Lung (tissue), 12 donors: Measurements from ENCODE around the gene CTBS. TPM values are rescaled to one million over a fixed set of nuclear protein-coding genes. Genes with fewer than 3 reads are reported as not detected.
A peak's percentile ranks its signal among the peaks of the same experiment; 100 is the strongest.

Experiments used
- ATAC-seq: fragments of 200-7000 bp; cut with Tn5 transposase; one replicate; pipeline ENCODE4 v1.9.1; 2020; ENCODE audit warnings: moderate number of reproducible peaks; ENCODE audit not compliant: insufficient read depth, low FRiP score
- DNase-seq, 3 donors: peaks; one replicate each; pipeline ENCODE4 v3.0.0-alpha.2; 2013 to 2017
- H3K27ac ChIP-seq, 2 donors: one replicate each; pipeline ENCODE4 v1.5.1; 2013; ENCODE audit warnings: mild to moderate bottlenecking in 2 of 2, moderate library complexity in 2 of 2, control low read depth in 1 of 2, inconsistent platforms in 1 of 2, low read depth in 1 of 2, low read length in 1 of 2
- H3K27me3 ChIP-seq, 3 donors: one replicate each; pipeline ENCODE4 v1.5.1; 2013; ENCODE audit warnings: low read length in 2 of 3; ENCODE audit not compliant: control insufficient read depth in 3 of 3, insufficient read depth in 3 of 3
- H3K36me3 ChIP-seq, 4 donors: one replicate each; pipeline ENCODE4 v1.5.1; 2013; ENCODE audit warnings: low read length in 4 of 4, mild to moderate bottlenecking in 1 of 4, moderate library complexity in 1 of 4; ENCODE audit not compliant: control insufficient read depth in 4 of 4, insufficient read depth in 4 of 4
- H3K4me1 ChIP-seq, 5 donors: one replicate each; pipeline ENCODE4 v1.5.1; 2013; ENCODE audit warnings: low read length in 5 of 5, mild to moderate bottlenecking in 2 of 5, moderate library complexity in 1 of 5; ENCODE audit not compliant: control insufficient read depth in 5 of 5, insufficient read depth in 5 of 5
- H3K4me3 ChIP-seq: one replicate; pipeline ENCODE4 v1.5.1; 2013; ENCODE audit warnings: mild to moderate bottlenecking, control low read depth, moderate library complexity
- H3K9ac ChIP-seq, 2 donors: one replicate each; pipeline ENCODE4 v1.5.1; 2013; ENCODE audit warnings: low read length in 2 of 2, control low read depth in 1 of 2; ENCODE audit not compliant: insufficient read depth in 1 of 2
- H3K9me3 ChIP-seq, 4 donors: one replicate each; pipeline ENCODE4 v1.5.1; 2013; ENCODE audit warnings: low read length in 3 of 4, mild to moderate bottlenecking in 1 of 4, moderate library complexity in 1 of 4; ENCODE audit not compliant: control insufficient read depth in 4 of 4, insufficient read depth in 3 of 4
- CTCF ChIP-seq: IDR thresholded peaks from 2 replicates; pipeline ENCODE4 v1.5.1; 2012; ENCODE audit warnings: mild to moderate bottlenecking; ENCODE audit errors: control extremely low read depth, extremely low read depth
- WGBS, 2 donors: extraction: QIAGEN DNeasy Blood & Tissue Kit; methylation state at CpG; one replicate each; pipeline ENCODE4 v1.1.7; 2013; 5-methylcytosine and 5-hydroxymethylcytosine counted together
- polyA plus RNA-seq, 2 donors: library from polyadenylated mRNA; stranded (reverse); fragments of 200-250 nt; gene quantifications; one replicate each; pipeline ENCODE4 v1.2.1, GENCODE V29; 2013
- total RNA-seq, 2 donors: library from RNA; depleted of rRNA in 1 of 2; stranded (reverse); fragments of >200 nt in 1 of 2; gene quantifications; one replicate each; pipeline ENCODE4 v1.2.1, GENCODE V29; 2014 to 2021
- donor health status: control.
- donor health status: control.
- donor health status: Bipolar disorder and iron deficiency.
- donor health status: healthy.
- donor health status: DM: yes; HTN: yes; CAD: no.

Gene CTBS
- total and polyA plus RNA-seq, 4 donors, result 7.7 to 22.6 (median 19.9) TPM

- H3K27ac ChIP-seq, result no peak overlapping the region
- no peaks in the 10 kb centered on the region for H3K27me3 ChIP-seq
- ATAC-seq (no peak), DNase-seq (no peak)
- no peak overlapping the region for H3K9ac ChIP-seq
- H3K36me3 ChIP-seq, result no peaks in the 10 kb centered on the region
- no peaks in the 10 kb centered on the region for H3K4me1 ChIP-seq
- H3K4me3 ChIP-seq, result no peak overlapping the region
- no peaks in the 10 kb centered on the region for H3K9me3 ChIP-seq
- WGBS, 2 donors, result 87 to 93% methylated on average over 2 of the region's 2 CpGs
- no peak for TF ChIP-seq CTCF
Measured at GRCh38 chr1:84613026-84613425, 38.8 kb upstream of the CTBS start.

- Histone ChIP-seq H3K36me3 (no peaks in the 10 kb centered on the region), H3K27me3 (no peaks in the 10 kb centered on the region), H3K4me1 (no peaks in the 10 kb centered on the region), H3K27ac (no peak overlapping the region), H3K4me3 (no peak overlapping the region), H3K9ac (no peak overlapping the region), H3K9me3 (peaks cover 0 to 3% (median 0%) of the 10 kb centered on the region in 4 donors)
- no peak for ATAC-seq
- WGBS, 2 donors, result 33 to 48% methylated on average over 3 of the region's 3 CpGs
- DNase-seq, result peak in 1 of 3 donors; percentile 1
- no peak for TF ChIP-seq CTCF
Measured at GRCh38 chr1:84611796-84612195, 37.6 kb upstream of the CTBS start.

- DNase-seq, result no peak
- Histone ChIP-seq H3K27ac (no peak overlapping the region), H3K4me1 (no peaks in the 10 kb centered on the region), H3K9ac (no peak overlapping the region), H3K27me3 (no peaks in the 10 kb centered on the region), H3K4me3 (no peak overlapping the region), H3K9me3 (peaks cover 0 to 3% (median 1%) of the 10 kb centered on the region in 4 donors), H3K36me3 (no peaks in the 10 kb centered on the region)
- TF ChIP-seq CTCF, result no peak
- 0 to 88% methylated on average over 1 of the region's 1 CpG for WGBS, 2 donors
- no peak for ATAC-seq
Measured at GRCh38 chr1:84611091-84611490, 36.9 kb upstream of the CTBS start.

DNA sequence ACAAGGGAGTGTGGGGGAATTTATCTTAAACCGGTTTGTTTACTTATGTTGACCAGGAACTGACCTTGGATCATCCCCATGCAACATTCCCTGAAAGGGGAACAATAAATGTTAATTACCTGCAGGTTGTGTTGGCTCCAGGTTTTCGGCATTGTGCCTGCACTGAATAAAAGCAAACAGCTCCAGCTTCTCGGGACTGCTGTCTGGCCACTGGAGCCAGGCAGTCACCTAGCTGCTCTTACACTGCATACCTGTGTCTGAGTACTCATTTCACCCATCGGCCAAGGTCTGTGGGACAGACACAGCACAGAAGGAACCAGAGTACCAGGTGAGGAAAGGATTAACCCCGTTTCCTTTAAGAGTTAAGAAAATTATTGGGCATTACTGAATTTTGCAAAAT lies 32.7 kb upstream of the CTBS start:
- H3K9ac ChIP-seq, result no peak overlapping the region
- no peak for TF ChIP-seq CTCF
- WGBS, 2 donors, result 80 to 82% methylated on average over 5 of the region's 5 CpGs

More for the DNA sequence above, 32.7 kb upstream of the CTBS start:
- Histone ChIP-seq H3K27me3 (no peaks in the 10 kb centered on the region), H3K4me3 (no peak overlapping the region), H3K36me3 (no peaks in the 10 kb centered on the region), H3K9me3 (peaks cover 0 to 18% (median 8%) of the 10 kb centered on the region in 4 donors), H3K4me1 (no peaks in the 10 kb centered on the region), H3K27ac (no peak overlapping the region)
- ATAC-seq (no peak), DNase-seq (no peak)
